ENCODE data around the gene RABGEF1.
"Not testable (repeated sequence)": the region's sequence is repeated elsewhere in the genome, so short reads cannot be mapped to it uniquely, and the experiment has no call there.

The RABGEF1 gene

DNA sequence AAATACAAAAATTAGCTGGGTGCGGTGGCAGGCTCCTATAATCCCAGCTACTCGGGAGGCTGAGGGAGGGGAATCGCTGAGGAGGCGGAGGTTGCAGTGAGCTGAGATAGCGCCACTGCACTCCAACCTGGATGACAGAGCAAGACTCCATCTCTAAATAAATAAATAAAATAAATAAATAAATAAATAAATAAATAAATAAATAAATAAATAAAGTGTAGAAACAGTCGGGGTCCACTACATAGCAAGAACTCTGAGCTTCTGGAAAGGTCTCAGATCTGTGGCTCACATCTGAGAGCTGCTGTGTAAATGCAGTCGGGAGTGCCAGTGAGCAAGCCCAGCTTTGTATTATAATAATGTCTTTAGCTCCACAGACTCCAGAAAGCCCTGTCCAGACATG lies 76.1 kb downstream of the RABGEF1 start:
- not testable (repeated sequence) for DNase-seq

DNA sequence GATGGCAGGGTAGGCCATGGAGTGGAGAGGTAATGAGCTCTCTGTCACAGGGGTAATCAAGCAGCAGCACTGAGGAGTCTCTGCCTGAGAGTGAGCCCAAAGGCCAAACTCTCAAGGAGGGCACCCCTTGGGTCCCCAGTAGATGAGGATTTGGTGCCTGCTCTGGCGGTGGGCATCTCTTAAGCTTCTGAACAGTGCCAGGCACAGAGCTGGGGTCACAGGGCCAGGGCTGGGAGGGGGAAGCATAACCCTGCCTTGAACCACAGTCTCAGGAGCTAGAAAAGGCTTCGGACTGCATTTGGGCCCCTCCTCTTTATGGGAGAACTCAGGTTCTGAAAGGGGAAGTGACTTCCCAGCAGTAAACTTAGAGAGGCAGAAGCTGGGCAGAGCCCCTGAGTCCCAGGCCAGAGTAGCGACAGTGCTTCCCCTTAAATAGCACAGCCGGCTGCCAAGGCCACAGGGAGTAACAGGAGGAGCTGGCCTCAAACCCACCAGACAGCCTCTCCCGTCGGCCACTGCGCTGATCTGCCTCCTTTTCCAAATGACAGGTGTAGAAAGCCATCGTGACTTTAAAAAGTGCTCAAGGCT lies 76.8 kb downstream of the RABGEF1 start:
- not testable (repeated sequence) for DNase-seq

GRCh38 chr7:66817956-66818355 lies 77.4 kb downstream of the RABGEF1 start:
- DNase-seq, result not testable (repeated sequence)

DNA sequence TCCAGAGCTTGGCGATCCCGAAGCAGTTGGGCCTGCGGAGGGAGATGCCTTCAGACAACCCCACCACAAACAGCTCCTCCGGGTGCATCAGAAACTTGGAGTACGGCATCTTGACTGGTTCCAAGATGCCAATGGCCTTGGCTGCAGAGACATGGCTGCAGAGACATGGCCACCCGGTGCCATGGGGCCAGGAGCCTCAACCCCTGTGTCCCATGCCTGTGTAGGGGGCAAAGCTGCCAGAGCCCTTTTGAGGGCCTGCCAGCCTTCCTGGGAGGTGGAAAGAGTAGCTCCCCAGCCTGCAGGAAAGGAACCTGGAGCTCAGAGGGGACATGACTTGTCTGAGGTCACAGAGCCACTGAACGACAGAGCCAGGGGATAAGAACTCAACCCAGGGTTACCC lies 83.5 kb downstream of the RABGEF1 start:
- DNase-seq, result no peak

DNA sequence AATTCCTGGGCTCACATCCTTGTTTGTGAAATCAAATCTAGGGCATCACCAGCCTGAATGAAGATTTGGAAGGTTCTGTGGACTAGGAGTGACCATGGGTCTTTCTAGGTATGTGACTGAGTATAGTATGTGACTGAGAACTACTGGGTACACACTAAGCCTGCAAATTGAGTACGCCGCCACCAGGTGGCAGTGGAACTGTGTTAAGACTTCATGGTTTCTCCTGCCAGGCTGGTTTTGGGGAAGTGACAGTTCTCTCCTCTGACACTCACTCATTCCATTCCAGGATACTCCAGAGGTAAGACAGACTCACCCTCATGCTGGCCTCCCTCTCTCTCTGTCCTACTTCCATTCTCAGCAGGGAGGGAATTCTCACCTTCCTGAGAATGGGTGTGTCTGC lies 85.0 kb downstream of the RABGEF1 start:
- DNase-seq, result not testable (repeated sequence)

DNA sequence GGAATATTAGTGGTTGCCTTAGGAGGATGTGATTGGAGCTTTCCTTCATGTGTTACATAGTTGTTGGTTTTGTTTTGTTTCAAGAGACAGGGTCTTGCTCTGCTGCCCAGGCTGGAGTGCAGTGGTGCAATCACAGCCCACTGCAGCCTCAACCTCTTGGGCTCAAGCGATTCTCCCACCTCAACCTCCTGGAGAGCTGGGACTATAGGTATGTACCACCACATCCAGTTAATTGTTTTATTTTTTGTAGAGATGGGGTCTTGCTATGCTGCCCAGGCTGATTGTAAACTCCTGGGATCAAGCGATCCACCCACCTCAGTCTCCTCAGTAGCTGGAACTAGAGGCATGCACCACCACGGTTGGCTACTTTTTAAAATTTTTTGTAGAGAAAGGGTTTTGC lies 86.1 kb downstream of the RABGEF1 start:
- no peak for DNase-seq

- DNase-seq, result not testable (repeated sequence)
These were observed 90.4 kb downstream of the RABGEF1 start for GRCh38 chr7:66830976-66831375.

DNA sequence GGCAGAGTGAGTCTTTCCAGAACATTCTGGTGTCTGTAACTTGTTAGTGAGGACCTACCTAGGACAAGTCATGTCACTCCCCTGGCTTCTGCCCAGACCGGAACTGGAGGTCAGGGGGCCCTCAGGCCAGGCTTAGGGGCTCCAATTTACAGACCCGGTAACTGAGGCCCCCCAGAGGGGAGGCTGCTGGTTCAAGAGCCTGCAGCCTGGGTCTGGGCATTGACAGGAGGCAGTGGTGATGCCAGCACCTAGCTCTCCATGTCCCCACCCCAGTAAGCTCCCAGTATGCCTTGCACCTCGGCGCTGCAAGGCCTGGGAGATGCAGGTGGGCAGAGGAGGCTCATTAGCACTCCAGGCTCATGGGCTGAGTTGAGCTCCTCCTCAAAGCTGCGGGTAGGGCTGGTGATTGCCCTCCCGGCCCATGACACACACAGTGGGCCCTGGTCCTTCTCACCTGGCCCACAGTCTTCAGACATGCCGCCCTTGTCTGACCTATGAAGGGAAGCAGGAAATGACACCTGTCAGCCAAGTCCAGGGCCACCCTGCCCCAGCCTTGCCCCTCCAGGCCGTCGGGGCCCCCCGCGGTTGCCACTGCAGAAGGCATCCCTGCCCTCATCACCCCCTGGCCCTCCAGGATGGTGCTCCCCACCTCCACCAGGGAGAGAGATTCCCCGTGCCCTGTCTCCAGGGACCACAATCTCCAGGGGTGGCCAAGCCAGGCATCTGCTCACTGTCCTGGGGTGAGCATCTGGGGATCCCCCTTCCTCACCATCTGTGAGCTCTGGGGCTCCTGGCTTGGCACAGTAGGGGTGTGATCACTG lies 92.2 kb downstream of the RABGEF1 start:
- no peak for DNase-seq

- DNase-seq, result peak in 1 of 2 experiments; percentile 7
These were observed 96.5 kb downstream of the RABGEF1 start for GRCh38 chr7:66837007-66837406.

DNA sequence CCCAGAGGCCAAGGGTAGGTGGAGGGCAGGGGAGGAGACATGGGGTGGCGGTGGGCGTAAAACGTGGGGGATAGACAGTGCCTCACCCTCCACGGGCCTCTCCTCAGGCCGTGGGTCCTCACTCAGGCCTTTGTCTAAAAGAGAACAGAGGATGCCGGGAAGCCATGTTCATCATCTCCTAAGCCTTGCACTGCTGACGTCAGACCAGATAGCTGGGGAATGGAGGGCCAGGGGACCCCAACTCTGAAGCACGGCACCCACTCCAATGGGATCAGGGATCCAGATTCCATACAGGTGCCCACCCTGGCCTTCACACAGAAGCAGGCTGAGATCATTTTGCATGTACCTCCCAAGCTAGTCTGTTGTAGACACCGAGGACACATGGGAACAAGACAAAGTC lies 97.1 kb downstream of the RABGEF1 start:
- no peak for DNase-seq

GRCh38 chr7:66839814-66840213 lies 99.3 kb downstream of the RABGEF1 start:
- DNase-seq, result no peak

- no peak for DNase-seq
These were observed 99.8 kb downstream of the RABGEF1 start for GRCh38 chr7:66840316-66840715.

GRCh38 chr7:66841898-66842297 lies 101.4 kb downstream of the RABGEF1 start:
- no peak for DNase-seq

GRCh38 chr7:66843492-66843891 lies 103.0 kb downstream of the RABGEF1 start:
- DNase-seq, result not testable (repeated sequence)

DNA sequence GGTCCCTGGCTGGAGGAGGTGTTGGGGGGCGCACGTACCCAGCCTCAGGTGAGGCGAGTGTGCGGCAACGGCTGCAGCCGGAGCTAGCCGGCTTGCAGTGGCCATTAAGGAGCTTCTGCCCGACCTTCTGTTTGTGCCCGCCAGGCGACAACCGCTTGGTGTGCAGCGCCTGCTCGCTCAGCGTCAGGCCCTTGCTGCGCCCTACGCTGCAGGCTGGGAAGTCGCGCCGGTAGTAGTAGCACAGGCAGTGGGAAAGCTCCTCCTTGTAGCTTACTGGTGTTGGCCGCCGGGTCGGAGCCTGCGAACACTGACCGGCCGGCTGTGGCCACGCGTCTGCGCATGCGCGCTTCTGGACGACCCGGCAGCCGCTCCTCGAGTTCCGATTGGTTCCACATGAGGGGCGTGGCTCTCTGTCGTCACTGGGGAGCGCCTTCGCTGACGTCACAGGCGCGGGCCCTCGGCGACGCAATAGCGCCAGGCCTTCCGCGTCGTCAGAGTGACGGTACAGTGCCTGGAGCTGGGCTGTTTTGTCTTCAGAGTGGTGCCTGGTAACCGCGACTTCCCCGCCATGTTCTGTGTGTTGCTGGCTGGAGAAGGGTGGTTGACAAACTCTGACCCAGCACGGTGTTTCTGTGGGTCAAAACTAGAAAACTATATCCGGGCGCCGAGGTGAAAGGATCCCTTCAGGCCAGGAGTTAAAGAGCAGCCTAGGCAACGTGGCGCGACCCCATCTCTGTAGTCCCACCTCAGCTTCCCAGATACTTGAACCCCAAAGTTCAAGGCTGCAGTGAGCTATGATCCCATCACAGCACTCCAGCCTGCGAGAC lies 104.2 kb downstream of the RABGEF1 start:
- peak; percentile 99 for DNase-seq

GRCh38 chr7:66845379-66846095 lies 105.0 kb downstream of the RABGEF1 start:
- no peak for DNase-seq

- DNase-seq, result not testable (repeated sequence)
These were observed 105.5 kb downstream of the RABGEF1 start for GRCh38 chr7:66846096-66846445.

DNA sequence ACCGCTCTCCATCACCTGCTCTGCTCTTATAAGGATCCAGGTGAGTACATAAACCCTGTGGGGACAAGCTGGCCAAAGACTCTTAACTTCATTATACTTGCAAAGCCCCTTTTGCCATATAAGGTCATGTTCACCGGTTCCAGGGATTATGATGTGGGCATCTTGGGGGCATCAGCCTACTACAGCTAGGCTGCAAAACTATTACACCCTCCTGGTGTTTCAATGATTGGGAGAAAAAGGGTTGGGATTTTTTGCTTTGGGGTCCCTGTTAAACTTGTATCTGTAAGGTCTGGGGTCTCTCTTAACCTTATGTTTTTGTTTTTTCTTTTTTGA lies 107.0 kb downstream of the RABGEF1 start:
- not testable (repeated sequence) for DNase-seq

DNA sequence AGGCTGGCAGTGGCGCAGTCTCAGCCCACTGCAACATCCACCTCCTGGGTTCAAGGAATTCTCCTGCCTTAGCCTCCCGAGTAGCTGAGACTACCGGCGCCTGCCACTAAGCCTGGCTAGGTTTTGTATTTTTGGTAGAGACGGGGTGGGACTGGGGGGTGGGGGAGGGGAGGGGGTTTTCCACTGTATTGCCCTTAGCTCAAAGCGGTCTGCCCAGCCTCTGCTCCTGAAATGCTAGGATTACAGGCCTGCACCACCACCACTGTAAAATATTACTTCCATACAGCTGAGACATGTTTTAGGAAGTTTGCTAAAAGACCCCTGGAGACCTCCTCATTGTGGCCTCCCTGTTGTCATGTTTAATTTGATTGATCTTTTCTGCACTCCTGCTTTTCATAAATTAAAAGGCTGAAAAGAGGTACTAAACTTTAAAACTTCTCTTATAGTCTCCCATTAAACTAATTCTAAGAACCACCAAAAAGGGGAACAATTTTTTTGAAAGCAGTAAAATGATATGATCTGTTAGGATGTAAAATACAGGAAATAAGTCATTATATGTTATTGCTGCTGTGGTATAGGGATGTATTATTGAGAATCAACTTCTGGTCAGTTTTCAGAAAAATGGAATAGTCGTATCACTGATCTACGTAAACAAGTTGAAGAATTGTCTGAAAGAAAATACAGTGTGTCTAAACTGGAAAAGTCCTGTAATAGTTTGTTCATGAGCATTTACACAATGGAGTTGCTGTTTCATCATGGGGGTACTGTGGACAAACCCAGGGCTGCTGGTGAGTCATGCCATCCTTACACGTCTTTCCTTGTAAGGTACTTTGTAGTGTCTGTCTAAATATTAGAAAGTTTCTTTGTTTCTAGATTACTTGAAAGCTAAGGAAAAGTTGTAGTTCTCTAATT lies 107.6 kb downstream of the RABGEF1 start:
- no peak for DNase-seq

DNA sequence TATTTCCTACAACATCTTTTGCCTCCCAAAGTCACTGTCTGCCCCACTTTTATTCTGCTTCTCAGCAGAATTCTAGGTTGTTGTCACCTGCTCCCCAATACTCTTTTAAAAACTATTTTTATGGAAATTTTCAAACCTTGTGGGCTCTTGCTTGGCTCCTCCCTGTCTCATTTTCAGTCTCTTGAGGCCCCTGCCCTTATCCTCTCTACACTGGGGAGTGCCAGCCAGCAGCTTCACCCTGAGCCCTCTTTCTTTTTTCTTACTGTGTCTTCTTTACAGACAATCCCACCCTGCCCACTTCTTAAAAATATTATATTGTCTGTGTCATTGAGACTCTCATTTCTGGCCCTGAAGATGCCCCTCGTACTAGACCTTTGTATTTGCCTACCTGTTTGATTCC lies 118.8 kb downstream of the RABGEF1 start:
- no peak for DNase-seq

- peak; percentile 15 to 16 for DNase-seq
These were observed 119.5 kb downstream of the RABGEF1 start for GRCh38 chr7:66859794-66860645.

Measured in activated CD4-positive, alpha-beta T cell treated with anti-CD3 and anti-CD28 coated beads, Interleukin-2, amount 50 U/mL, for 4 hours (primary cell).